ENCODE measurements around the gene KIF7. TPM values are rescaled to one million over a fixed set of nuclear protein-coding genes. Genes with fewer than 3 reads are reported as not detected.

Gene KIF7
- total RNA-seq, 1 donor from 2014 or later: 5.8 TPM

Other genes starting within 250 kb of the KIF7 start
- 2.0 TPM for gene RHCG, start 158.9 kb downstream of the KIF7 start, total RNA-seq
- 0.03 TPM for gene TICRR, start 80.0 kb downstream of the KIF7 start, total RNA-seq
- 3.9 TPM for gene PLIN1, start 23.9 kb upstream of the KIF7 start, total RNA-seq
- gene PEX11A, start 35.3 kb upstream of the KIF7 start, total RNA-seq: 5.0 TPM
- not detected for gene WDR93, start 35.3 kb upstream of the KIF7 start, total RNA-seq
- 0.86 TPM for gene MESP1, start 95.8 kb upstream of the KIF7 start, total RNA-seq
- 0.19 TPM for gene MESP2, start 120.9 kb upstream of the KIF7 start, total RNA-seq
- 4.3 TPM for gene ANPEP, start 159.4 kb upstream of the KIF7 start, total RNA-seq
- 33.6 TPM for gene AP3S2, start 238.5 kb upstream of the KIF7 start, total RNA-seq